BLaER1 treated with 17β-estradiol and CSF1 and Interleukin-3, amounts not matched to agents 10 nM and 100 nM (cell line): ENCODE data around the gene ZDHHC7.

Source experiments
- H3K27ac ChIP-seq, 11 experiments: shearing (Covaris generic); formaldehyde crosslinking; 2 replicates each; pipeline ENCODE4 v1.8.1; 2022
- H3K27me3 ChIP-seq, 11 experiments: shearing (Covaris generic); formaldehyde crosslinking; 2 replicates each; pipeline ENCODE4 v1.8.1; 2022
- H3K36me3 ChIP-seq, 11 experiments: shearing (Covaris generic); formaldehyde crosslinking; 2 replicates each; pipeline ENCODE4 v1.8.1; 2022
- H3K4me1 ChIP-seq, 10 experiments: shearing (Covaris generic); formaldehyde crosslinking; 2 replicates each; pipeline ENCODE4 v1.8.1; 2022
- H3K4me2 ChIP-seq, 11 experiments: shearing (Covaris generic); formaldehyde crosslinking; 2 replicates each; pipeline ENCODE4 v1.8.1; 2022
- H3K4me3 ChIP-seq, 10 experiments: shearing (Covaris generic); formaldehyde crosslinking; 2 replicates each; pipeline ENCODE4 v1.8.1; 2022
- H3K9ac ChIP-seq, 11 experiments: shearing (Covaris generic); formaldehyde crosslinking; 2 replicates each; pipeline ENCODE4 v1.8.1; 2022
- H3K9me3 ChIP-seq, 11 experiments: shearing (Covaris generic); formaldehyde crosslinking; replicated peaks in 1 of 11; 2 replicates each; pipeline ENCODE4 v1.8.1; 2022
- H4K20me1 ChIP-seq, 11 experiments: shearing (Covaris generic); formaldehyde crosslinking; 2 replicates each; pipeline ENCODE4 v1.8.1; 2022
- Cebpa-rat ChIP-seq, 11 experiments: shearing (Covaris generic); IDR thresholded peaks; 2 replicates each; pipeline ENCODE4 v1.8.1; 2022

ZDHHC7 gene

DNA sequence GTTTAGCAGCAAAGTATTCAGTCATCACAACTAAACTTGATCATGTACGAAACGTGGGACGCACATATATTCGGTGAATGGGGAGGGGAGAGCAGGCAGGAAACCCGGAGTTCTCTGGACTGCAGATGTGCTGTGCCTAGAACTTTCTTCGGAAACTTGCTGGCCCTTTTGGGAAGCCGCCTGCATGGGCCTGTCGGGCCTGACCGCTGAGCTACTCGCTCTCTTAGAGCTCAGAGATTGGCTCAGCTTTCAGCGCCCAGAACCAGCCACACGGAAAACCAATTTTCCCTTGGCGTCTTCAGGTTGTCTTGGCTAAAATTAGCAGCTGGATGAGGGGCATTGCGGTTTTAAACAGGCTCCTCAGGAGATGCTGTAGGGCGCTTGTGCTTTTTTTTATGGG lies 38.1 kb downstream of the ZDHHC7 start:
- Histone ChIP-seq H3K9me3 (no peaks in the 10 kb centered on the region), H3K4me3 (0 out of 20 replicates have a peak overlapping the region, but pooled peaks of 1 of the 10 experiments have one; percentile 22), H3K9ac (peak overlapping the region in 9 of 11 experiments; percentile 4 to 48 (median 23); a peak in 8 of 22 replicates), H3K4me2 (peak overlapping the region; percentile 34 to 84 (median 70)), H3K27me3 (peaks cover 0 to 23% (median 0%) of the 10 kb centered on the region in 11 experiments; a peak in 9 of 22 replicates), H3K36me3 (peaks cover 41 to 49% (median 46%) of the 10 kb centered on the region in 11 experiments), H3K4me1 (peaks cover 28 to 49% (median 37%) of the 10 kb centered on the region in 10 experiments), H3K27ac (0 out of 22 replicates have a peak overlapping the region, but pooled peaks of 2 of the 11 experiments have one; percentile 12 to 21), H4K20me1 (peaks cover 48 to 75% (median 68%) of the 10 kb centered on the region in 11 experiments)
- TF ChIP-seq Cebpa-rat (IDR thresholded peaks at IDR 0.05): no peak

DNA sequence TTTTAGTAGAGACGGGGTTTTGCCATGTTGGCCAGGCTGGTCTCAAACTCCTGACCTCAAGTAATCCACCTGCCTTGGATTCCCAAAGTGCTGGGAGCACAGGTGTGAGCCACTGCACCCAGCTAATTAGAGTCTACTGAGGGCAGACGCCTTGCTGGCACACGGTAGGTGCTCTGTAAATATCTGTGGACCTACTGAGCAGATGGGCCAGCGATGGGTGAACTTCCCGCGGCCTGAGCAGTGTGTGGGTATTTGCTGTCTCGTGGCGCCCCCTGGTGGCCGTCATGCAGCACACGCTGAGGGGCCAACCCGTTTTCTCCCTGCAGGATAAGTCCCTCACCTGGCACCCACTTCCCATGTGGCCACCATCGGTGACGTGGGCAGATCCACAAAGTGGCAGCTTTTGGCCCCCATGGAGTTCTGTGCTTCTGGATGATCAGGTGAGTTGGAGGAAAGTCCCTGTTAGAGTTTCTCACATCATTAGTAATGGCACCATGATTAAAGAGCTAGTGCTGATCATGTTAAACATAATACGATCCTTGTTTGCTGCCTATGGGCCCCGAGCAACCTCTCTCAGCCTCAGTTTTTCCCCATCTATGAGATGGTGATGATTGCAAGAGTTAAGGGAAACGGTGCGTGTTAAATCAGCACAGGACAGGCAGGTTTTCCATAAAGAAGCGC lies 40.7 kb downstream of the ZDHHC7 start:
- peaks cover 15 to 22% (median 20%) of the 10 kb centered on the region in 11 experiments for H3K36me3 ChIP-seq
- H3K27ac ChIP-seq: no peak overlapping the region
- H3K9me3 ChIP-seq: no peaks in the 10 kb centered on the region
- H3K4me2 ChIP-seq: no peak overlapping the region
- no peak overlapping the region for H3K9ac ChIP-seq
- peaks cover 16 to 31% (median 23%) of the 10 kb centered on the region in 10 experiments for H3K4me1 ChIP-seq
- no peak for TF ChIP-seq Cebpa-rat (IDR thresholded peaks at IDR 0.05)
- peaks cover 22 to 54% (median 42%) of the 10 kb centered on the region in 11 experiments for H4K20me1 ChIP-seq
- H3K4me3 ChIP-seq: no peak overlapping the region
- H3K27me3 ChIP-seq: peaks cover 0 to 23% (median 0%) of the 10 kb centered on the region in 11 experiments; a peak in 9 of 22 replicates

DNA sequence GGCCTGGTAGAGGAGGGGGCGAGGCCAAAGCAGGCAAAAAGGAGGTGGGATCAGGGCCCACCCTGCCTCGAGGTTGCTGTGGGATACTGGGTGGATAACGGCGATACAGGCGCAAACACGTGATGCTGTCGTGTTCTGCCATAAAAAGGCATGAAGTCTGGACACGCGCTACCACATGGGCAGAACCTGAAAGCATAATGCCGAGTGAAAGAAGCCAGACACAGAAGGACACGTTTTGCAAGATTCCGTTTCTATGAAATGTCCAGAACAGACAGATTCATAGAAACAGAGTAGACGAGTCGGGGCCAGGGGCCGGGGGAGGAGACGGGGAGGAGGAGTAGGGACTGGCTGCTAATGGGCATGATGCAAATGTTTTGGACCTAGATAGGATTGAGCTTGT lies 43.5 kb downstream of the ZDHHC7 start:
- H4K20me1 ChIP-seq: peaks cover 0 to 26% (median 15%) of the 10 kb centered on the region in 11 experiments; a peak in 17 of 22 replicates
- H3K27me3 ChIP-seq: peaks cover 0 to 17% (median 0%) of the 10 kb centered on the region in 11 experiments; a peak in 9 of 22 replicates
- H3K9ac ChIP-seq: 0 out of 22 replicates have a peak overlapping the region, but pooled peaks of 1 of the 11 experiments have one; percentile 14
- H3K27ac ChIP-seq: no peak overlapping the region
- TF ChIP-seq Cebpa-rat (IDR thresholded peaks at IDR 0.05): no peak
- no peak overlapping the region for H3K4me2 ChIP-seq
- peaks cover under 1 to 8% (median 4%) of the 10 kb centered on the region in 10 experiments for H3K4me1 ChIP-seq
- H3K4me3 ChIP-seq: no peak overlapping the region
- no peaks in the 10 kb centered on the region for H3K9me3 ChIP-seq
- H3K36me3 ChIP-seq: no peaks in the 10 kb centered on the region

DNA sequence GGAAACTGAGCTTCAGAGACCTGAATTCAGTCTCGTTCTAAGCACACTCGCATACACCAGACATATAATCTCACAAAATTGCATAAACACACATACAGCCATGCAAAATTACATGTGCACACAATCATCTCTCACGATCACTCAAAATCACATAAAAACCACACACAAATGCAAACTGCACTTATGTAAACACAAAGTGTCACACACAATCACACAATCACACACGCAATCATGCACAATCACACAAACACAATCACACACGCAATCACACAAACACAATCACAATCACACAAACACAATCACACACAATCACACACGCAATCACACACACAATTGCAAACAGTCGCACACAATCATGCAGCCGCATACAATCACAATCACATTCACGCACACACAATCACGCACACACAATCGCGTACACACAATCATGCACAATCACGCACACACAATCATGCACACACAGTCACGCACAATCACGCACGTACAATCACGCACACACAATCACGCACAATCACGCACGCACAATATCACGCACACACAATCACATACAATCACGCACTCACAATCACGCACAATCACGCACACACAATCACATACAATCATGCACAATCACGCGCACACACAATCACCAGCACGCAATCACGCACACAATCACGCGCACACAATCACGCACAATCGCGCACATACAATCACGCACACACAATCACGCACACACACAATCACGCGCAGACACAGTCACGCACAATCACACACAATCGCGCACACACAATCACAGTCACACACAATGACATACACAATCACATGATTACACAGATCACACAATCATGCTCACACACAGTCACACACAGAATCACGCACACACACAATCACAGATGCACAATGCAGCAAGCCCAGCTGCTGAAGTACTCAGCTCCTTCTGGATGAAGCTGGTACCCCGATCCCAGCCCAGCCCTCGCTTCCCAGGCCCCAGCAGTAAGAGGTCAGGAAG lies 45.6 kb downstream of the ZDHHC7 start:
- H3K9ac ChIP-seq: no peak overlapping the region
- H3K4me1 ChIP-seq: peaks cover 1 to 7% (median 4%) of the 10 kb centered on the region in 10 experiments; a peak in 17 of 20 replicates
- no peak overlapping the region for H3K27ac ChIP-seq
- peaks cover 0 to 5% (median 0%) of the 10 kb centered on the region in 11 experiments; a peak in 2 of 22 replicates for H4K20me1 ChIP-seq
- H3K9me3 ChIP-seq: no peaks in the 10 kb centered on the region
- H3K4me3 ChIP-seq: no peak overlapping the region
- no peak for TF ChIP-seq Cebpa-rat (IDR thresholded peaks at IDR 0.05)
- no peaks in the 10 kb centered on the region for H3K36me3 ChIP-seq
- no peak overlapping the region for H3K4me2 ChIP-seq
- peaks cover 0 to 16% (median 0%) of the 10 kb centered on the region in 11 experiments; a peak in 7 of 22 replicates for H3K27me3 ChIP-seq

DNA sequence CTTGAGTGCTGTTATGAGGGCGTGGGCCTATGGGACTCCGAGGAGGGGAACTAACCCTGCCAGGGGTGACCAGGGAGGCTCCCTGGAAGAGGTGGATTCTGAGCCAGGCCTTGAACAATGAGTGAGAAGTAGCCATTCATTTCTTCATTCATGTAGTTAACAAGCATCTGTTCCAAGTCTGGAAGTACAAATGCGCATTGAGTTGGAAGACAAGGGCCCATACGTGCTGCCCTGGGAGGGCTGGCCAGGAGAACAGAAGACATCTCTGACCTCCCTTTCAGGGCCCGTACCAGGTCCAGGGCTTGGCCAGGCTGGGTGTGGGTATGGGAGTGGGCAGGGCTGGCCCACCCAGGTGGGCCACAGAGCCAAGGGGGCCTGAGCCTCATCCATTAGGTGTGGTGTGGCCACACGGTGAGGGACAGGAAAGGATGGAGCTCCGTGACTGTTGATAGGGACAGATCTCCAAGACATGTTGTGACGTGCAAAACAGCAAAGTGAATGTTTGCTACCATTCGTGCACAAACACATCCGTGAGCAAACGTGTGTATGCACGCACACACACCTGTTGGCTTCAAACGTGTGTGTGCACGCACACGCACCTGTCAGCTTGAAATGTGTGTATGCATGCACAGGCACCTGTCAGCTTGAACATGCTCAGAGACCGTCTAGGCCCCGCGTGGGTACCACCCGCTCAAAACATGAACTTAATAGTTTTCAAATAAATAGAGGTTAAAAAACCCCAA lies 46.8 kb downstream of the ZDHHC7 start:
- Histone ChIP-seq H4K20me1 (peaks cover 0 to 8% (median 0%) of the 10 kb centered on the region in 11 experiments; a peak in 6 of 22 replicates), H3K4me1 (peaks cover 13 to 18% (median 16%) of the 10 kb centered on the region in 10 experiments), H3K4me3 (no peak overlapping the region), H3K27ac (no peak overlapping the region), H3K27me3 (peaks cover 0 to 28% (median 7%) of the 10 kb centered on the region in 11 experiments; a peak in 11 of 22 replicates), H3K9ac (no peak overlapping the region), H3K36me3 (no peaks in the 10 kb centered on the region), H3K4me2 (no peak overlapping the region), H3K9me3 (no peaks in the 10 kb centered on the region)
- no peak for TF ChIP-seq Cebpa-rat (IDR thresholded peaks at IDR 0.05)

DNA sequence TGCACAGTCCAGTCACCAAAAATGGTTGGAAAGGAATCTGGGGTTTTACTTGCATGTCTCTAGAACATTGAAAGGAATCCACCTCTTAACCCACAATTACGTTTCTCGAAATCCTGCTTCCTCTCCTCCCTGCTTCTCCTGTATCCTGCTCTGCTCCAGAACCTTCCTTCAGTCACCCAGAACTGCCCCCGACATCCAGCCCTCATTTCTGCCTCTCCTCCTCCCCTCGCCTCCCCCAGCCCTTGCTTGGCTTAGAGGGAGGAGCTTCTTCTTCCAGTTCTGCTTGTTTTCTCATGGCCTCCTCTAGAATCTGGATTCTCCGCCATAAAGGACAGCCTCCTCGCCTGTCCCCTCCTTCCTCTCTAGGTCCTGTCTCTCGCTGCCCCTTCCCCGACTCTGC lies 48.3 kb downstream of the ZDHHC7 start:
- no peak for TF ChIP-seq Cebpa-rat (IDR thresholded peaks at IDR 0.05)
- Histone ChIP-seq H3K27me3 (peaks cover 0 to 30% (median 7%) of the 10 kb centered on the region in 11 experiments; a peak in 11 of 22 replicates), H3K4me1 (peaks cover 18 to 30% (median 27%) of the 10 kb centered on the region in 10 experiments), H3K4me2 (no peak overlapping the region), H3K4me3 (no peak overlapping the region), H3K9ac (no peak overlapping the region), H4K20me1 (peaks cover 0 to 17% (median 0%) of the 10 kb centered on the region in 11 experiments; a peak in 9 of 22 replicates), H3K9me3 (no peaks in the 10 kb centered on the region), H3K36me3 (no peaks in the 10 kb centered on the region), H3K27ac (no peak overlapping the region)

DNA sequence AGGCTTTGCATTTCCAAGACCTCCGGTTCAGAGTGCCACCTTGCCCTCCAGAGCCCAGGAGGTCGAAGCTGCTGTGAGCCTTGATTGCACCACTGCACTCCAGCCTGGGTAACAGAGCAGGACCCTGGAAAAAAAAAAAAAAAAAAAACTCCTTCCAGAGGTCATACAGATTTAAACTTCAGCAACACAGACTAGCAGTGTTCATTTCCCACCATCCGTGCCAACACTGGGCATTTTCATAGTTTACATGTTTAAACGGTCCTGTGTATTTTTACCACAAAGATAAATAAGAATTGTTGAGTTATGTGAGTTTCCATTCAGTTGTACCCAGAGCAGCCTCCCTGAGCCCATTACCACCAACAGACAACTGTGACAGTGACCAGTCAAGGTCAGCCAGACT lies 50.4 kb downstream of the ZDHHC7 start:
- peak overlapping the region; percentile 39 to 91 (median 74); a peak in 20 of 22 replicates for H3K4me2 ChIP-seq
- H3K36me3 ChIP-seq: no peaks in the 10 kb centered on the region
- peaks cover 0 to 13% (median 0%) of the 10 kb centered on the region in 11 experiments; a peak in 9 of 22 replicates for H4K20me1 ChIP-seq
- H3K4me1 ChIP-seq: peaks cover 18 to 30% (median 27%) of the 10 kb centered on the region in 10 experiments
- H3K27me3 ChIP-seq: peaks cover 0 to 30% (median 7%) of the 10 kb centered on the region in 11 experiments; a peak in 11 of 22 replicates
- H3K9ac ChIP-seq: no peak overlapping the region
- no peaks in the 10 kb centered on the region for H3K9me3 ChIP-seq
- no peak overlapping the region for H3K27ac ChIP-seq
- no peak overlapping the region for H3K4me3 ChIP-seq
- TF ChIP-seq Cebpa-rat (IDR thresholded peaks at IDR 0.05): no peak
